ENCODE measurements around the gene CASP9.

CASP9 gene

GRCh38 chr1:15443281-15443680, 80.7 kb downstream of the CASP9 start:
- H3K4me1 ChIP-seq (ENCODE audit: insufficient read depth, low read length), result no peaks in the 10 kb centered on the region
- H3K9me3 ChIP-seq (ENCODE audit: control insufficient read depth, insufficient read depth, low read length), result no peaks in the 10 kb centered on the region
- no peak overlapping the region for H3K9ac ChIP-seq (ENCODE audit: low read depth, low read length)
- no peaks in the 10 kb centered on the region for H3K36me3 ChIP-seq (ENCODE audit: insufficient read depth, low read length)

DNA sequence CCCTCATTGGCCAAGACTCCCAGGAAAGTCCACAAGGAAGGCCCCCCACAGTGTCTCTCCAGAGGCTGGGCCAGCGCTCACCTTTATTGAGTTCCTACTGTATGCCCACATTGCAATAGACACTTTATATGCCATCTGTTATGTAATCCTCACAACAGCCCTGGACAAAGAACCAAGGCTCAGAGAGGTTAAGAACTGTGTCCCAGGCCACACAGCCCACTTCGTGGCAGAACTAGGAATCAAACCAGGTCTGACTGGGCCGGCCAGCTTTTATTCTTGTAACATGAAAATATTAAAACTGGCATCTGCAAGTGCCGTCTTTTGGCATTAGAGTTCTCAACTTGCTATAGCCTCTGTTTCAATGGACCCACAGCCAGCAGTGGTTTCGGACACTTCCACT, 81.3 kb downstream of the CASP9 start:
- Histone ChIP-seq H3K4me1 (ENCODE audit: insufficient read depth, low read length) (no peaks in the 10 kb centered on the region), H3K9me3 (ENCODE audit: control insufficient read depth, insufficient read depth, low read length) (no peaks in the 10 kb centered on the region), H3K9ac (ENCODE audit: low read depth, low read length) (no peak overlapping the region), H3K36me3 (ENCODE audit: insufficient read depth, low read length) (no peaks in the 10 kb centered on the region)

- no peaks in the 10 kb centered on the region for H3K4me1 ChIP-seq (ENCODE audit: insufficient read depth, low read length)
- no peaks in the 10 kb centered on the region for H3K9me3 ChIP-seq (ENCODE audit: control insufficient read depth, insufficient read depth, low read length)
- H3K36me3 ChIP-seq (ENCODE audit: insufficient read depth, low read length), result no peaks in the 10 kb centered on the region
- H3K9ac ChIP-seq (ENCODE audit: low read depth, low read length), result no peak overlapping the region
These were observed 81.9 kb downstream of the CASP9 start for GRCh38 chr1:15442119-15442518.
